Gastrocnemius medialis (tissue), 4 donors: Measurements from ENCODE around the gene MCF2L2.

Experiments
- POLR2A ChIP-seq, 2 donors: fragments of 450-650 bp; IDR thresholded peaks; one replicate each; pipeline ENCODE4 v1.6.1; 2017; ENCODE audit warnings: antibody characterized with exemption in 2 of 2, mild to moderate bottlenecking in 2 of 2, moderate library complexity in 2 of 2
- TF ChIP-seq, protein P1 (sequence below), 5 experiments: fragments of 450-650 bp in 3 of 5; fragments of 200-600 bp in 2 of 5; sonication (generic) in 2 of 5; IDR thresholded peaks in 4 of 5; conservative IDR thresholded peaks in 1 of 5; 1 replicate in 4 of 5; 2 replicates in 1 of 5; pipeline ENCODE4 v1.5.1; 2016 to 2019; ENCODE audit warnings: antibody characterized with exemption in 5 of 5, mild to moderate bottlenecking in 3 of 5, moderate library complexity in 3 of 5

DNA sequence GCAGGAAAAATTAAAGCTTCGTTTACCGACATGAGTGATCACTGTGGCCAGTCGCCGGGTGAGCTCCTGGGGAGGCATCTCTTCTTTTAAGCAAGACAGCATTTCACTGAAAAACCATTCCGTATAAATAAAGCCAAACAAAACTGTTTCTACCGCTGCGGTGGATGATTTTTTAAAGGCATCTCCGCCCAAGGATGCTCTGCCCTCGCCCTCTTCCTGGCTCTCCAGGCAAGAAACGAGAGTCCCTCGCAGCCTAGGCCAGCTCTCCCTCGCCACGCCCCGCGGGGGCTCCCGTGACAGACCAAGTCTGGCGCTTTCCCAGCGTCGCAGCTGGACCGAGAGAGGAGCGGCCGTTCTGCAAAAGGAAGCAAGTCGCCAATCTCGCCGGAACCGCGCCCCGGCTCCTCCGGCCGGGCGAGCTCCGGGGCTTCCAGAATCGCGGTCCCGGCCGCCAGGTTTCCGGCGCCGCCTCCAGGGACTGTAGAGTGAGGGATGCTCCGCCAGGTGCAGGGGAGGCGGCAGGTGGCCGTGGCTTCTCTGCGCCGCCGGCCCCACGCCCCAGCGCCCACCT is 458 bp downstream of the MCF2L2 start:
- TF ChIP-seq, protein P1, sequence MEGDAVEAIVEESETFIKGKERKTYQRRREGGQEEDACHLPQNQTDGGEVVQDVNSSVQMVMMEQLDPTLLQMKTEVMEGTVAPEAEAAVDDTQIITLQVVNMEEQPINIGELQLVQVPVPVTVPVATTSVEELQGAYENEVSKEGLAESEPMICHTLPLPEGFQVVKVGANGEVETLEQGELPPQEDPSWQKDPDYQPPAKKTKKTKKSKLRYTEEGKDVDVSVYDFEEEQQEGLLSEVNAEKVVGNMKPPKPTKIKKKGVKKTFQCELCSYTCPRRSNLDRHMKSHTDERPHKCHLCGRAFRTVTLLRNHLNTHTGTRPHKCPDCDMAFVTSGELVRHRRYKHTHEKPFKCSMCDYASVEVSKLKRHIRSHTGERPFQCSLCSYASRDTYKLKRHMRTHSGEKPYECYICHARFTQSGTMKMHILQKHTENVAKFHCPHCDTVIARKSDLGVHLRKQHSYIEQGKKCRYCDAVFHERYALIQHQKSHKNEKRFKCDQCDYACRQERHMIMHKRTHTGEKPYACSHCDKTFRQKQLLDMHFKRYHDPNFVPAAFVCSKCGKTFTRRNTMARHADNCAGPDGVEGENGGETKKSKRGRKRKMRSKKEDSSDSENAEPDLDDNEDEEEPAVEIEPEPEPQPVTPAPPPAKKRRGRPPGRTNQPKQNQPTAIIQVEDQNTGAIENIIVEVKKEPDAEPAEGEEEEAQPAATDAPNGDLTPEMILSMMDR (IDR thresholded peaks at IDR 0.05 in 4 of 5, conservative IDR thresholded peaks at IDR 0.05 in 1 of 5), result no peak
- no peak for TF ChIP-seq POLR2A (IDR thresholded peaks at IDR 0.05)
